G401.6 (cell line): ENCODE data around the gene MIS18BP1.
A peak's percentile ranks its signal among the peaks of the same experiment; 100 is the strongest.
"Not testable (repeated sequence)": the region's sequence is repeated elsewhere in the genome, so short reads cannot be mapped to it uniquely, and the experiment has no call there.

Source experiments
- FAIRE-seq: peaks from 2 replicates; lab custom pipeline; 2012; peaks lifted over from hg19 to GRCh38; lab: Jason Lieb, UNC

MIS18BP1 gene

GRCh38 chr14:45253070-45253753 lies at the start of gene MIS18BP1:
Gene MIS18BP1 (minus strand): TSS chr14:45253202. CDS start chr14:45247286, 5,916 bp downstream.
- peak; percentile 84 for FAIRE-seq

DNA sequence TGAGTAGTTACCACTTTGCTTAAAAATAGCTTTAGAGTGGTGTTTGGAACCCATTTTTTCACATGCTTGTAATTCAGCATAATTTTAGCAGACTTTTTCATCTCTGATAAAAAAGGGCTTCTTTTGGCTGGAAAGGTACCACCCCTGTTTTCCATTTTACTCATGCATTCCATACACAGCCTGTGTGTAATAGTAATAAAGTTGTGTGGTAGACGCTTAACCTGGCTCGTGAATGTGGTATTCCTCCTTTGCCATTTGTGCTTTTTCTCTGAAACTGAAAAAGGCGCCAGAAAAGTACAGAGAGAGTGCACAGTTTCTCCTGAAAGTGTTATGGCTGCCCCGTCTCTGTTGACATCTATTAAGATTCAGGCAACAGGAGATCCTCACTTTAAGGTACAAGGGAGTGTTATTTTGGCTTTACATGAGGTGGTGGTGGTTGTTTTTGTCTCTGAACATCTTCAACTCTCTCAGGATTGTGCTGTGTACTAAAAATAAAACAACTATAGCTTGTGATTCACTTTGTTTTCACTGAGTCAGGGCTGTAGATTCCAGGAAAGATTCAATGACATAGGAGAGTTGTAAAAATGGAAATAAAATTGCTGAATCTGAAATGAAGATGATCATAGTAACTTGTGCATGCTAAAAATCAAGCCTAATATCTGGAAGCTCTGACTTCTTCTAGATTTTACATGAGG lies 45.6 kb upstream of the MIS18BP1 start:
- no peak for FAIRE-seq

DNA sequence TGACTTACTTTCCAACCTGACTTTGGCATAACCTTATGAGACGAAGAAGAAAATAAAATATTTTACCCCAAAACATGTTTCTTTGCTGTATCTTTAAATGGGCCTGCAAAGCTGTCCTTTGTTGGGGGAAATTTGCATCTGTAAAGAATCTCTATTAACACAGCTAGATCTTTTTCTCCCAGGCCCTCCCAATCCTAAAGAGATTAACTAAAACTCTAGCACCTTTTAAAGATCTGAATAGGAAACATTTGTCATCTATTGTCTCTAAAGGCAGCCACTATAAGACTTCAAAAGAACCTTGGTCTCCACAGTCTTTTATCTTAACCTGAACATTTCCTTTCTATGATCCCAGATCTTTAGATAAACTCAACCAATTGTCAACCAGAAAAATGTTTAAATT lies 41.8 kb upstream of the MIS18BP1 start:
- FAIRE-seq, result not testable (repeated sequence)

DNA sequence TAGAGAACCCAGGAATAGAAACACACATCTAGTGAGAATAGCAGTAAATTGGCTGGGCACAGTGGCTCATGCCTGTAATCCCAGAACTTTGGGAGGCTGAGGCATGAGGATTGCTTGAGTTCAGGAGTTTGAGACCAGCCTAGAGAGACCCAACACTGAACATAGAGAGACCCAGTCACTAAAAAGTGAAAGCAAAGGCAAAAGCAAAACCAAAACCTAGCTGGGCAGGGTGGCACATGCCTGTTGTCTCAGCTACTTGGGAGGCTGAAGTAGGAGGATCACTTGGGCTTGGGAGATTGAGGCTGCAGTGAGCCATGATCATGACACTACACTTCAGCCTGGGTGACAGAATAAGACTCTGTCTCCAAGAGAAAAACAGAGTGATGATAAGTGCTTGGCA lies 37.5 kb upstream of the MIS18BP1 start:
- no peak for FAIRE-seq

DNA sequence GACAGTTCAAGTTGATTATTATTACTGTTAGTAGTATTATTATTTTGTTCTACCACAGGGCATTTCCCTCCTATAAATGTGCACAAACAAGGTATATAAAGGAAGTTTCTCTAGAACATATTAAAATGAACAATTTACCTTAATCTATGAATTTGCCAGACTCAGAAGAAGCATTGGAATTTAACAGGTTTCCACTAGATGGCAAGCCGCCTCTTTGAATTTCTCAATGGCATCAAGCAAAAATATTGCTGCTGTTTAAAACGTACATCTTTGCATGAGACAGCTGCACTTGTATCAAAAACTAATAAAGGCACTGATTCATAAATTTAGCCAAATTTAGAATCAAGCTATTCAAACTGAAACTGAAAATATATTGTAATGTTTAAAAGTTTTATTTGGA lies 34.6 kb upstream of the MIS18BP1 start:
- no peak for FAIRE-seq

GRCh38 chr14:45284802-45285201 lies 31.8 kb upstream of the MIS18BP1 start:
- FAIRE-seq, result no peak

GRCh38 chr14:45281731-45282400 lies 28.9 kb upstream of the MIS18BP1 start:
- FAIRE-seq, result not testable (repeated sequence)

DNA sequence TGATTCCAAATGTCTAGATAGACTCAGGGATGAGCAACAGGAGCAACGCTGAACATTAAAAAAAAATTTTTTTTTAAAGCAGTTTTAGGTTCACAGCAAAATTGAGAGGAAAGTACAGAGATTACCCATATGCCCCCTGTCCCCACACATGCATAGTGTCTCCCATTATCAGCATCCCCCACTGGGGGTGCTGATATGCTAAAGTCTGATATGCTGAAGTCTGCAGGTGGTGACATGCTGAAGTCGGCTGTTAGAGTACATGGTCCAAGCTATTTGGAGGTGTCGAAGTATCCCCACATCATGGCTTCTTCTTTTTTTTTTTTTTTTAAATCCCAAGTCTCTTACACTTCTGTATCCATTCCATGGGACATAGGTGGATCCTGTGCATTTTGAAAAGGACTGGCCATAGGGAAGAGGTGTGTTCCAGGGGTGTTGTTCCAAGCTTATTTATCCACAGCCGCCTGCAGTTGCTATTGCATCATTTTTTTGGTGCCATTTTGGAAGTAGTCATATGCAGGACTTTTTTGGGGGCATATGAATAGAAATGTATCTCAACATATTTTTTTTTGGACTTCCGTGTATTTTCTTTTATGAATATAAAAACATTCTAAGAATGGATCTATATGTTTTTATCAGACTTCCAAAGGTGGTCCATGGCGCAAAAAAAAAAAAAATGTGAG lies 19.0 kb upstream of the MIS18BP1 start:
- FAIRE-seq, result no peak

- no peak for FAIRE-seq
These were observed 17.0 kb upstream of the MIS18BP1 start for GRCh38 chr14:45270031-45270430.

DNA sequence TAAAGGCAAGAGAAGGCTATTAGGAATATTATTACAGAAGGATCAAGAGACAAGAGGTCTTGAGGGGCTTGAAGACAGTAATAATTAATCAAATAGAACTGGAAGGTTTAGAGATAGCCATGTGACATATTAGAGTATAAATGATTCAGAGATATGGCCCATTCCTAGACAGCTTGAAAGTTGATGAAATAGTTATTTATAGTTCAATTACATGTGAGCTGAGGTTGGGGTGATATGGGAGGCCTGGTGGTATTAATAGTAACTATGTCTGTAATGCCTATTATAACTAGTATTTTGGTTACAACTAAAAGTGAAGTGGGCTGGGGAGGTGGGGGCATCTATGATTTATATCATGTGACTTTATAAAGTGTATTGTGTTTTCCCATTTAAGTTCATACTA lies 14.1 kb upstream of the MIS18BP1 start:
- no peak for FAIRE-seq

GRCh38 chr14:45262637-45263036 lies 9.6 kb upstream of the MIS18BP1 start:
- no peak for FAIRE-seq

- FAIRE-seq, result no peak
These were observed 8.2 kb upstream of the MIS18BP1 start for GRCh38 chr14:45261209-45261608.

DNA sequence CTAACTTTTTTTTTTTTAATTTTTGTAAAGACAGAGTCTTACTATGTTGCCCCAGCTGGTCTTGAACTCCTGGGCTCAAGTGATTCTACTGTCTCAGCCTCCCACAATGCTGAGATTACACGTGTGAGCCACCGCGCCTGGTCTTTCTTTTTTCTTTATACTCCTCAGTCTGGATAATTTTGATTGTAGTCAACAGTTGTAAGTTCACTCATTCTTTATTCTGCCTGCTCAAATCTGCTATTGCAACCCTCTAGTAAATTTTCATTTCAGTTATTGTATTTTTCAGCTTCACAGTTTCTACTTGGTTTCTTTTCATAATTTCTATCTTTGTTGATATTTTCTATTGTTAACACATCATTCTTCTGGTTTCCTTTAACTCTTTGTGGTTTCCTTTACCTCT lies 5.8 kb upstream of the MIS18BP1 start:
- FAIRE-seq, result no peak

- FAIRE-seq, result no peak
These were observed 5.1 kb upstream of the MIS18BP1 start for GRCh38 chr14:45258073-45258472.

DNA sequence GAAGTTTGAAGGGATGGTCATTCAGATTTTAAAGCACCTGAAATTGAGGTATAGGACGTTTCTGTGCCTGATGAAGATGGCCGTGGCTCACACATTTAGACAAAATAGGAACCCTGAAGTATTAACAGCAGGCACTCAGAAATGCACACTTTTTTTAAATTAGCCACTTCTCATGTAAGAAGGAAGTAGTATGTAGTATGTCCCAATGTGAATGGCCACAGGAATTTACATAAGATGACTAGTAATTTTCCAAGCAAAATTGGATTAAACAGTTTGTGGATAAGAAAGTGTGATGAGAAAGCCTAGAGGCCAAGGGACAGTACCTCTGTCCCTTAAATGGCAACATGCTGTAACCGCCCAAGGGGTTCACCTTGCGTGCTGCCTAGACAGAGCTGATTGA lies 1.8 kb upstream of the MIS18BP1 start:
- FAIRE-seq, result no peak

DNA sequence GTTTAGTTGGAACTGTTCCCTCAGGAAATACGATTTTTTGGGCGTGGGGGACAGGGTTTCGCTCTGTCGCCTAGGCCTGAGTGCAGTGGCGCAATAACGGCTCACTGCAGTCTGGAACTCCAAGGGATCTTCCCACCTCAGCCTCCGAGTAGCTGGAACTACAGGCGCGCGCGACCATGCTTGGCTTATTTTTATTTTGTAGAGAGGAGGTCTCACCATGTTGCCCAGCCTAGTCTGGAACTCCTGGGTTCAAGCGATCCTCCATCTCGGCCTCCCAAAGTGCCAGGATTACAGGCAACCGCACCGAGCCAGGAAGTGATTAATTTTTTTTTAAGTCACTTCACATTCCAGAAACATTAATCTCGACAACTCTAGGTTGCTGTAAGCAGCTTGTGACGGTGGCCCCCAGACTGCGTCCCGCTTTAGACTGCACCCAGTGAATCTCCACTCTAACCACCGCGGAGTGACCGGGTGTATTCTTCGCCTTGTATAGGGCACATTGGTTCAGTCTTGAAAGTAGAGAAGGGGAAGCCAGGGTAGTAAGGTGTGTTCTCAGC lies 830 bp upstream of the MIS18BP1 start:
- no peak for FAIRE-seq

GRCh38 chr14:45252366-45253069 lies 484 bp downstream of the MIS18BP1 start:
- FAIRE-seq, result no peak

DNA sequence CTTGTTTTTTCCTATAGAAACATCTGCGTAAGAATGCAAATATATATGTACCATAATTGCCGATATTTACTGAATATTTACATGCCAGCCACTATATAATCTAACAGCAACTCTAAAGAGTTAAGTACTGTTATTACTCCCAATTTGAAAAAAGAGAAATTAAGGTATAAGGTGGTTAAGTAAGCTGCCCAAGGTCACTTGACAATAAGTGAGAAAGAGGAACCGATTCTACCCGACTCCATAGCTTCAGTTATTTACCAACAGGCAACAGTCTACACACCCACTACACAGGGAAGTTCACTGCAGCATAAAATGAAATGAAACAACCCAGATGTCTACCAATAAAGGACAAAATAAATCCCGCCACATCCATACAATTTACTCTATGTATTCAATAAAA lies 1.1 kb downstream of the MIS18BP1 start:
- FAIRE-seq, result no peak

- FAIRE-seq, result no peak
These were observed 3.0 kb downstream of the MIS18BP1 start for GRCh38 chr14:45249856-45250575.

GRCh38 chr14:45247427-45247826 lies 5.6 kb downstream of the MIS18BP1 start:
- no peak for FAIRE-seq

DNA sequence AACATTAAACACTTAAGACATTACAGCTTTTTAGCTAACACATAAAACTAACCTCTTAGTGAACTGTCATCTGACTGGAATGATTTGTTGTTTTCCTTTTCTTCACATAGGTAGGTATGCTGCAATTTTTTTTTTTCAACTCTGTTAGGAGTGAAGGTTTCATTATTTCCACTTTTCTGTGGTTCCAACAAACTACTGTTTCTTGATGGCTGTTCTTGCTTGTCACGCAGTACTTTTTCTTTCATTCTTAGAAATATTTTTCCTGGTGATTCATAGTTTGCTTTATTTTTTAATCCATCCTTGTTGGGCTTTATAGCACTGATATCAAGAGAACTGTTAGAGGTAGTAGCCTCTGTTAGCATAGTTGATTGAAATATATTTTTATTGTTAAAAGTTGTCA lies 6.3 kb downstream of the MIS18BP1 start:
- no peak for FAIRE-seq
